22Rv1 (cell line): ENCODE measurements around the gene P4HB.

ENCODE experiments used
- ZFX ChIP-seq: fragments of 450-650 bp; IDR thresholded peaks from 2 replicates; pipeline ENCODE4 v1.6.1; 2017; ENCODE audit warnings: antibody characterized with exemption, borderline replicate concordance
- TF ChIP-seq, protein P1 (sequence below): fragments of 450-650 bp; IDR thresholded peaks from 2 replicates; pipeline ENCODE4 v1.5.1; 2017; ENCODE audit warnings: mild to moderate bottlenecking

DNA sequence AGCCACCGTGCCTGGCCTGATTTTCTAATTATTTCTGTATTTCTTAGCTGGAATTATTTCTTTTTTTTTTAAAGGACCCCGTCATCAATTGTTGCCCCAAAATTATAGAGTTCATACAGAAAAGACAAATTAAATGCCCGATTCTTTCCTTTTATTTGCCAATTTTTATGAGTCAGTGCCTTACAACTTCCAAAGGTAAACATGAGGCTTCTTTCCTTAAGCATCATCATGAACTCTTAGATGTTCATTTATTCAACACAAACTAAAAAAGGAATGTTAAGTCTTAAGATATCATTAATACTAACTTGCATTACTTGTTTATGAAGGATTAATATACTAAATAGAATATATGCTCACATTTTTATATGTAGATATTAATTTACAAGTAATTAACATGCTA is 18.0 kb upstream of the P4HB start:
- TF ChIP-seq ZFX = no peak
- TF ChIP-seq, protein P1, sequence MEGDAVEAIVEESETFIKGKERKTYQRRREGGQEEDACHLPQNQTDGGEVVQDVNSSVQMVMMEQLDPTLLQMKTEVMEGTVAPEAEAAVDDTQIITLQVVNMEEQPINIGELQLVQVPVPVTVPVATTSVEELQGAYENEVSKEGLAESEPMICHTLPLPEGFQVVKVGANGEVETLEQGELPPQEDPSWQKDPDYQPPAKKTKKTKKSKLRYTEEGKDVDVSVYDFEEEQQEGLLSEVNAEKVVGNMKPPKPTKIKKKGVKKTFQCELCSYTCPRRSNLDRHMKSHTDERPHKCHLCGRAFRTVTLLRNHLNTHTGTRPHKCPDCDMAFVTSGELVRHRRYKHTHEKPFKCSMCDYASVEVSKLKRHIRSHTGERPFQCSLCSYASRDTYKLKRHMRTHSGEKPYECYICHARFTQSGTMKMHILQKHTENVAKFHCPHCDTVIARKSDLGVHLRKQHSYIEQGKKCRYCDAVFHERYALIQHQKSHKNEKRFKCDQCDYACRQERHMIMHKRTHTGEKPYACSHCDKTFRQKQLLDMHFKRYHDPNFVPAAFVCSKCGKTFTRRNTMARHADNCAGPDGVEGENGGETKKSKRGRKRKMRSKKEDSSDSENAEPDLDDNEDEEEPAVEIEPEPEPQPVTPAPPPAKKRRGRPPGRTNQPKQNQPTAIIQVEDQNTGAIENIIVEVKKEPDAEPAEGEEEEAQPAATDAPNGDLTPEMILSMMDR = no peak
